HCT116 (cell line): ENCODE measurements around the gene C19orf18.

Source experiments
- CBX3 ChIP-seq: IDR thresholded peaks from 2 replicates; pipeline ENCODE4 v1.6.1; 2012; ENCODE audit warnings: low read depth
- CEBPB ChIP-seq: IDR thresholded peaks from 2 replicates; pipeline ENCODE4 v1.6.1; 2012; ENCODE audit warnings: low read depth
- CTCF ChIP-seq, 3 experiments: fragments of 200-600 bp in 1 of 3; sonication (generic) in 1 of 3; IDR thresholded peaks in 2 of 3; conservative IDR thresholded peaks in 1 of 3; 2 replicates each; pipeline ENCODE4 v1.5.1; 2012 to 2017; ENCODE audit warnings: low read depth in 2 of 3, low read length in 2 of 3, antibody characterized with exemption in 1 of 3, borderline replicate concordance in 1 of 3, control low read depth in 1 of 3, mild to moderate bottlenecking in 1 of 3, mixed read lengths in 1 of 3, mixed run types in 1 of 3, moderate library complexity in 1 of 3; ENCODE audit not compliant: insufficient read depth in 1 of 3
- EZH2 ChIP-seq: fragments of 200-600 bp; sonication (generic); IDR thresholded peaks from 2 replicates; pipeline ENCODE4 v1.6.1; 2017; ENCODE audit warnings: antibody characterized with exemption, mixed run types
- JUND ChIP-seq: IDR thresholded peaks from 2 replicates; pipeline ENCODE4 v1.6.1; 2012
- POLR2A ChIP-seq: IDR thresholded peaks from 2 replicates; pipeline ENCODE4 v1.7.0; 2011; ENCODE audit warnings: borderline replicate concordance; ENCODE audit not compliant: insufficient read depth, insufficient read length; ENCODE audit errors: extremely low read depth
- POLR2AphosphoS5 ChIP-seq: IDR thresholded peaks from 2 replicates; pipeline ENCODE4 v1.6.1; 2011; ENCODE audit warnings: mild to moderate bottlenecking, low read depth, low read length, moderate library complexity
- SRF ChIP-seq: IDR thresholded peaks from 2 replicates; pipeline ENCODE4 v1.6.1; 2012; ENCODE audit warnings: low read depth
- ZBTB33 ChIP-seq: IDR thresholded peaks from 2 replicates; pipeline ENCODE4 v1.6.1; 2011; ENCODE audit warnings: mild to moderate bottlenecking, low read length, moderate library complexity; ENCODE audit not compliant: insufficient replicate concordance; ENCODE audit errors: extremely low read depth
- TF ChIP-seq, protein P1 (sequence below): IDR thresholded peaks from 2 replicates; pipeline ENCODE4 v1.6.1; 2012

- TF ChIP-seq POLR2AphosphoS5 = no peak
- no peak for TF ChIP-seq CTCF (IDR thresholded peaks at IDR 0.05 in 2 of 3, conservative IDR thresholded peaks at IDR 0.05 in 1 of 3; ENCODE audit: borderline replicate concordance in 1 of 3, insufficient read depth in 1 of 3, low read depth in 2 of 3, low read length in 2 of 3)
- TF ChIP-seq EZH2 = no peak
- no peak for TF ChIP-seq POLR2A
- no peak for TF ChIP-seq SRF
- no peak for TF ChIP-seq CEBPB
- TF ChIP-seq, protein P1, sequence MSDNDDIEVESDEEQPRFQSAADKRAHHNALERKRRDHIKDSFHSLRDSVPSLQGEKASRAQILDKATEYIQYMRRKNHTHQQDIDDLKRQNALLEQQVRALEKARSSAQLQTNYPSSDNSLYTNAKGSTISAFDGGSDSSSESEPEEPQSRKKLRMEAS = no peak
- no peak for TF ChIP-seq CBX3
- no peak for TF ChIP-seq JUND
- no peak for TF ChIP-seq ZBTB33
Measured at GRCh38 chr19:57935731-57936130, 38.6 kb downstream of the C19orf18 start.
